GM19043 (cell line): ENCODE data around the gene USP24.

Source experiments
- ATAC-seq: cut with Tn5 transposase; IDR thresholded peaks from one replicate; pipeline ENCODE4 v1.9.1; 2021; ENCODE audit warnings: low read depth; ENCODE audit not compliant: unreplicated experiment

The USP24 gene

GRCh38 chr1:55071477-55071876, 143.7 kb downstream of the USP24 start:
- no peak for ATAC-seq

- no peak for ATAC-seq
Measured at GRCh38 chr1:55070293-55071164, 144.6 kb downstream of the USP24 start.

DNA sequence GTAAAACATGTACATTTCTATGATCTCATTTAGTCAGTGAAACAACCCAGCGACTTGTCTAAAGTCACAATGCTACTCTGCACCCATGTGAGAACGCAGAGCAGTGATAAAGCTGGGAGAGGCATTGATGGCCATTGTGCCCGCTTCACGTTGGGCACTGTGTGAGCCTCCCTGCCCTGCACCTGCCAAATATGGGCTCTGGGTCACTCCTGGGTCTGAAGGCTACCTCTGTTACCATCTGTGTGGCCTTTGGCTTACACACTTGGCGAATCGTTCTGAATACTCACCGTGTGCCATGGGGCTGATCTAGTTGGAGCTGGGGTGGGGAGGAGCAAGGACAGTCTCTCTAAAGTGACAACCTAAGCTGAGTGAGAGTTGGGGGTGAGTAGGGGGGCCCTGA, 145.9 kb downstream of the USP24 start:
- ATAC-seq = no peak

- ATAC-seq = no peak
Measured at GRCh38 chr1:55068638-55069037, 146.5 kb downstream of the USP24 start.

- ATAC-seq = no peak
Measured at GRCh38 chr1:55067914-55068313, 147.2 kb downstream of the USP24 start.

DNA sequence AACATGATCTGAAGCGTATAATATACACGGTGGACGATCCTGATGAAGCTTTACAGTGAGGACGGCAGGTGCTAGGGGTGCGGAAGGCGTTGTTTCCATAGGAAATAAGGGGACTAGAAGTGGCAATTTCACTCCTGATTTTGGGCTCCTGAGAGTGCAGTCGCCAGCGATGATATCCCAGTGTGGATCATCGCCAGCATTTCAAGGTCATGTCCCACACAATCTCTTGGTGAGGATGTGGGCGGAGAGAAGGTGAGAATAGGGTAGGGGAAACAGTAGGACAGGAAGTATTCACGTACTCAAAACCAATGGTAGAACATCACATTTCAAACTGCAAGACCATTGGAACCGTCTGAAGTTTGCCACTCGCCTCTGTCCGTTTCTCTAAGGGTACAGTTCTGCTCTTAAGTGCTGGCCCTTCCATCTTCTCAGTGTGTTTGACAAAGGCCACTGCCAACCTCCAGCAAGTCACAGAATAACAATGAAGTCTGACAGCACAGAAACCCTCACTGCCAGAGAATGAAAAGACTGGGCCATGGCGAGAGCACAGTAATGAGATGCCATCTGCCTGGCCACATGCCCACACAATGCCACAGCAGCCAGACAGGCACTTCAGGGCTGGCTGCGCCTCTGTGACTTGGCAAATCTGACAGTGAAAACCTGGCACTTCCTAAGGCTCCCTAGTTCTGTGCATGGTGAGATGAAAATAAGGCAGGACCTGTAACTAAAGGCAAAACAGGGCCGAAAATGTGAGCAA, 148.0 kb downstream of the USP24 start:
- ATAC-seq = no peak

- ATAC-seq = no peak
Measured at GRCh38 chr1:55065648-55066047, 149.5 kb downstream of the USP24 start.

- ATAC-seq = no peak
Measured at GRCh38 chr1:55064861-55065263, 150.3 kb downstream of the USP24 start.

GRCh38 chr1:55064071-55064581, 151.0 kb downstream of the USP24 start:
- ATAC-seq = no peak

GRCh38 chr1:55063577-55063942, 151.6 kb downstream of the USP24 start:
- ATAC-seq = no peak

GRCh38 chr1:55062801-55063576, 152.2 kb downstream of the USP24 start:
- ATAC-seq = no peak

- ATAC-seq = no peak
Measured at GRCh38 chr1:55061706-55062321, 153.3 kb downstream of the USP24 start.

- ATAC-seq = no peak
Measured at GRCh38 chr1:55061000-55061705, 154.0 kb downstream of the USP24 start.

- no peak for ATAC-seq
Measured at GRCh38 chr1:55060133-55060999, 154.8 kb downstream of the USP24 start.

DNA sequence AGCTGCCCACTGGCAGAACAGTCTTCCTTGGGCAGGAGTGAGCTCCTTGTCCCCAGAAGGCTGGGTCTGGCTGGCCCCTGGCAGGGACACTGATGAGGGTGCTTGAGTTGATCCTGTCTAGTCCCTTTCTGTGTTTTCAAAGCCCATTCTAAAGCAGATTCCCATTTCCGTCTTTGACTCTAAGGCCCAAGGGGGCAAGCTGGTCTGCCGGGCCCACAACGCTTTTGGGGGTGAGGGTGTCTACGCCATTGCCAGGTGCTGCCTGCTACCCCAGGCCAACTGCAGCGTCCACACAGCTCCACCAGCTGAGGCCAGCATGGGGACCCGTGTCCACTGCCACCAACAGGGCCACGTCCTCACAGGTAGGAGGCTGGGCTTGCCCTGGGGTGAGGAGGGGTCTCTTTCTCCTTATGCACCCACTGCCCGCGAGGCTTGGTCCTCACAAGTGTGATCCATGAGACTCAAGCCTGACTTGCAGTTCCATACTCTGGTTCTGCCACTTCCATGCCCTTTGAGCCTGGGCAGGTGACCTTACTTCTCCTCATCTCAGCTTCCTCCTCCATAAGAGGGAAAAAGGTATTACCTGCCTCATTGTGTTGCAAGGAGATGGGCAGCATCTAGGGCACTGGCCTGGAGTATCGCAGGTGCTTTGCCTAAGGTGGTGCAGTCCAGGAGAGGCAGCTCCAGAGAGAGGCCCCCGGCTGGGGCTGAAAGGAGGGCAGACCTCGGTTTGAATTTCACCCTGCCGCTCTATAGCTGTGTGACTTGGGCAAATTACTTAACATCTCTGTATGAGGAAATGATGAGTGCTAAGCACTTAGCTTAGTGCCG, 155.6 kb downstream of the USP24 start:
- ATAC-seq = no peak

DNA sequence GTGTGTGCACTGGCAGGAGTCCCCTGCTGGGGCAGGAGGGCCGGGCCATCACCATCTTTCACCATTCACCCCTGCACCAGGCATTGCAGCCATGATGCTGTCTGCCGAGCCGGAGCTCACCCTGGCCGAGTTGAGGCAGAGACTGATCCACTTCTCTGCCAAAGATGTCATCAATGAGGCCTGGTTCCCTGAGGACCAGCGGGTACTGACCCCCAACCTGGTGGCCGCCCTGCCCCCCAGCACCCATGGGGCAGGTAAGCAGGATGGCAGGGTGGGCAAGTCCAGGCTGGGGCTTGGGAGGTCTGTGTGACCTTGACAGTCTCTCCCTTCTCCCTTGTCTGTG, 157.2 kb downstream of the USP24 start:
- no peak for ATAC-seq

- ATAC-seq = no peak
Measured at GRCh38 chr1:55057270-55057955, 157.8 kb downstream of the USP24 start.

DNA sequence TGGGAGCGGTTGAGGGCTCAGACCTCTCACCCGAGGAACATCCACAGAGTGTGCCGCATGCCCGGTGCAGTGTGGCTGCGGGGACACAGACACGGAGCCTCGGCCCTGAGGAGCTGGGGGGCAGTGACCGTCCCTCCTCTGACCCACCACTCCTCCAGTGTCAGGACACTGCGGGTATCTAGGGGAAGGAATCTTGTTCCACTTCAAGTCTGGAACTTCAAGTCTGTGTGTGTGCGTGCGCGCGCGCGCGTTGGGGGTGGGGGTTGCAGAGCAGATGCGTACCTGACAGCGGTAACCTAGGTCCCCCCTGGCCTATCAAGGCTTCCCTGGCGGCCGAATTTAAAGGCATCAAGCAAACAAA, 158.6 kb downstream of the USP24 start:
- no peak for ATAC-seq
